Measurements from ENCODE around the gene CCDC86.

The CCDC86 gene

GRCh38 chr11:60831501-60832079, 10.3 kb upstream of the CCDC86 start:
- DNase-seq: peak; percentile 55

DNA sequence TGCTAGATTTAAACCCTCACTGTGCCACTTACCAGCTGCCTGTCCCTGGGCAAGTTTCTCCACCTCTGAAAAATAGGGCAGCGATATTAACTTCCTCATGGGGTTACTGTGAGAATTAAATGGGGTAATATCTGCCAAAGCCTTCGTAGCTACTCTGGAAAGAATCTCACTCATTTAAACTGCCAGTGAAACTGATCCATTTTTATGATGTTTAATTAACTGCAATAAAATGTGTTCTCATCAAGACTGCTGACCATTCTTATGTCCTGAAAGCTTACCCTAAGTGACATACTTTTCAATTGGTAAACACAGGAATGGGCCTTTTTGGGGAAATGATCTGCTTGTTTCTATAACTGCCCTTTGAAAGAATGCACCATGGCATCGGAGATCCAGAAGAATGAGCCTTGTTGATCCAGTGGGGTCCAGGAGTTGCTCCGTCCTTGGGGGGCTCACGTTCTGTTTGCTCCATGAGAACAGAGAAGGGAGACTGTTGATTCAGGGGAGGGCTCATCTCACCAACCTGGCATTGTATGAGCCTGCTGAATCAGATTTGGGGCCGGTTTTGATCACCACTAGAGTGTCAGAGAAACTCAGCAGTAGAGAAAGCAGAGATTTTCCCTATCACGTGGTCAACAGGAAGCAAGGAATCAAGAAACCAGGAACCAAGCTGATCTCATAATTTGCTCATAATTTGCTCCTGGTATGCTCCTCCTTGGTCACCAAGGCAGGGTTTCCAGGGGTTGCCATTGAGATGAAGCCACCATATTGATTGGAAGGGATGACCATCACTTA, 7.0 kb upstream of the CCDC86 start:
- DNase-seq: peak; percentile 46

DNA sequence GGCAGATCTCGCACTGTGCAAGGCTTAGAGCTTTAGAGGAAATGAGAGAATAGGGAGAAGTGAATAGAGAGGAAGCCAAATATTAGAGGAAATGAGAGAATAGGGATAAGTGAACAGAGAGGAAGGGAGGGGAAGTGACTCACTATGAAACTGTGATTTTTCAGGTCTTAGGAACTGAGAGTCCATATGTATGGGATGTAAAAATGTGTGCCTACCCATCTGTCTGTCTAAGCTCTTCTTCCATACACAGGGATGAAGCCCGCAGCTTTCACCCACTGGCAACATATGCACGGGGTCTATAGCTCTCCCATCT, 6.4 kb upstream of the CCDC86 start:
- DNase-seq: peak; percentile 60

DNA sequence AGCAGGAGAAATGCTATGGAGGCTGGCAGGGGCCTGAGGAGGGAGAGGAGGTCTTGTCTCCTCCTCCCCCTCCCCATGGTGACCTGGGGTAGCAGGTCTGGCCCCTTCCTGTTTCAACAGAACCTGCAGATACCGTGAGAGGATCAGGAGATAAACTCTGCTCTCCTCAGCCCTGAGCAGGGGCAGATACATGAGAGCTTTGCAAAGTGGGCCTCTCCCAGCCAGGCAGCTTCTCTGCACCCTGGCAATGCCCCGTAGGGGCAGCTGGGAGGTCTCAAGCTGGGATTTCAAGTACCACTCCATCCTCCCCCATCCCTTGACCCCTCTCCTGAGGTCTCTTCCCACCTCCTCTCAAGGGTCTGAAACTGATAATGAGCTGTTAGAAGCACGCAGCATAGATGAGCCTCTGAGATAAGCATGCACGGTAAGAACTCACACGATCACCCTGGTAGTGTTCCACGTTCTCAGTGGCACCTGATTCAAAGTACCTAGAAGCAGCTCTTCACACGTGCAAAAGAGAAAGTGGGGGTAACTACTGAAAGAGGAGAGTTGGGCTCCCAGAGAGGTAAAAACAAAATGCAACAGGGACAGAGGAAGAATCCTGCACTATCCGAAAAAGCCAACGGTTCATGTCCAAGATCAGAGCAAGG, 4.9 kb upstream of the CCDC86 start:
- no peak for DNase-seq

- peak; percentile 22 for DNase-seq
Measured at GRCh38 chr11:60838132-60838531, 3.8 kb upstream of the CCDC86 start.

- DNase-seq: peak; percentile 85
Measured at GRCh38 chr11:60840470-60841430, 1.2 kb upstream of the CCDC86 start.

DNA sequence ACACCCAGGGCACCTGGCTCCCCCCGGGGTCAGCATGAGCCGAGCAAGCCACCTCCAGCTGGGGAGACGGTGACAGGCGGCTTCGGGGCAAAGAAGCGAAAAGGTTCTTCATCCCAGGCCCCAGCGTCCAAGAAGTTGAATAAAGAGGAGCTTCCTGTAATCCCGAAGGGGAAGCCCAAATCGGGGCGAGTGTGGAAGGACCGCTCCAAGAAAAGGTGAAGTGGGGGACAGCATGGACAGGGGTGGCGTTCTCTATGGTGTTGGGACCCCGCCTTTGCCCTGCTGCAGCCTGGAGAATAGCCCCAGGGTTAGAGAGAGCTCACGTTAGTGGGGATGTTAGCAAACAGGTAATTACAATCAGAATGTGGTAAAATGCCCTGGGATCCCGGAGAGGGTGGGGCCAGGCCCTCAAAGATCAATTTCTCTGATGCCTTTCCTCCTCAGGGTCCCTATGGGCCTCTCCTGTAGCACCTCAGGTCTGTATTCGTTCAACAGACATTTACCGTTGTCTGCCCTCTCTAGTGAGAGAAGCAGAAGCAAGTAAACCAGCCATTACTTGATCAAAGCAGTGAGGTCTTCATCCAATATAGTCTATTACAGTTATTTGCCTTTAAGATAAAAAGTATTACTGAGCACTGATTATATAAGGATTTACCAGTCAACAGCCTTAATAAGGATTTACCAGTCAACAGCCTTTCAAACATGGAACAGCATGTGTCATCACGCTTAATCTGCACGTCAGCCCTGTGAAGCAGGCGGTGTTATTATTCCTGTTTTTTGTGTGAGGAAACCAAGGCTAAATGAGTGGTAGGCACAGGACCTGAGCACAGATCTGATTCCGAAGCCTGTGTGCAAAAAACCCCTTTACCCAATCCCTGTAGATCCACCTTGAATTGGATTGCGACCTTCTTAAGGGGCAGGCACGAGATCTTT, 1.0 kb downstream of the CCDC86 start:
- DNase-seq: peak; percentile 36

DNA sequence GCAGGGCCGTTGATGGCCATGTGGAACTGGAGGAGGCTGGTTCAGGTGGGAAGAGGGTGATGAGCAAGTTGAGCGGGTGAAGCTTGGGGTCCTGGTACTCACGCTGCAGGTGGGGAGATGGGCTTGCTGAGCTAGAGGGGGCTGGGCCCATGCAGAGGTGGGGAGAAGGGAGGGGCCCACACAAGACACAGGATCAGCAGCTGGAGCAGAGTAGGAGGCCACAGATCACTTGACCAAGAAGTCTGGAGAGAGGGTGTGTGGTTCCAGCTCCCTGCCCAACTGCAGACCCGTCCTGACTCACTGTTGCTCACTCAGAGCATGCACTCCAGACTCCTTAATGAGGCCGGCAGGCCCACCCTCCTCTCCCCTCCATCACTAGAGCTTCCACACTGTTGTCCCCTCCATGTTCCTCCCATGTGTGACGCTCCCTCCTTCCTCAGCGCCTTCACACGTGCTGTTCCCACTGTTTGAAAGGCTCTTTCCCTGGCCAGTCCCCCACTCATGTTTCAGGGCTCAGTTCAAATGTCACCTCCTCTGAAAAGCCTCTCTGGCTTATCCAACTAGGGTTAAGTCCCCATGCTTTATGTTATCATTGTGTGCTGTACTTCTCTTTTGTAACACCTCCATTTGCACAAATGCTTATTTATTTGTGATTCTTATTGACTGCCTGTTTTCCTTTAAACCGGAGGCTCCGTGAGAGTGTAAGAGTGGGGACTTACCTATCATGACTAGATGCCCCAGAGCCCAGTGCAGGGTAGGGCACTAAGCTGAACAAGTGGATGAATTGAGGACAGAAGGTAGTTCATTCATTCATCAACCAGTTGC, 2.3 kb downstream of the CCDC86 start:
- DNase-seq: peak; percentile 63

GRCh38 chr11:60844870-60845221, 2.9 kb downstream of the CCDC86 start:
- DNase-seq: no peak

DNA sequence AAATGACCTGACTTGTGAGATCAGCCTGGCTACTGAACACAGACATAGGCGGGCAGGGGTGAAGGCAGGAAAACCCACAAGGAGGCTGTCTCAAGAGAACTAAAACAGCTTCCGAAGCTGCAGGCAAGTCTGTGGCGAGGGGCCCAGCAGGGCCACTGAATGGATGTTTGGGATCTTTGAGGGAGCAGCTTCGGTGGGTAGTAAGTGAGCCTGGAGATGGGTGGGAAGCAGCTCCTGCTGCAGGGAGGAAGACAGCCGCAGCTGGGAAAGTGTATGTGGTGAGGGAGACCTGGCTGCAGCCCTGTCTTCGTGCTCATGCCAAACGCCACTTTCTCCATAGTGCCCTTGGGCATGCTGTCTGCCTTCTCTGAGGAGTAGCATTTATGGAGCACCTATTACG, 3.4 kb downstream of the CCDC86 start:
- no peak for DNase-seq

- no peak for DNase-seq
Measured at GRCh38 chr11:60847281-60847680, 5.4 kb downstream of the CCDC86 start.

DNA sequence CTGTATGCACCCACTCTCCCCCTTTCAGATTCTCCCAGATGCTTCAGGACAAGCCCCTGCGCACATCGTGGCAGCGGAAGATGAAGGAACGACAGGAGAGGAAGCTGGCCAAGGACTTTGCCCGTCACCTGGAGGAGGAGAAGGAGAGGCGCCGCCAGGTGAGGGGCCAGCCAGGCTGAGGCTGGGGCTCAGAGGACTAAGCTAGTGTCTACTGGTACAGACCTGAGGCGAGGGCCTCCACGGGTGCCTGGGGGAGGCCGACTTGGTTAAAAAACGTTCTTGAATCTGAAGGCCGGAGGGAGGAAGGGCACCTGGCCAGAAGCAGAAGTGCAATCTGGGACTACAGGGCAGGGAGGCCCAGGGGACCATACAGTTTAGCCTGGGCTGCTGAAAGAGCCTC, 6.0 kb downstream of the CCDC86 start:
- DNase-seq: no peak

GRCh38 chr11:60848714-60849151, 6.8 kb downstream of the CCDC86 start:
- DNase-seq: no peak

DNA sequence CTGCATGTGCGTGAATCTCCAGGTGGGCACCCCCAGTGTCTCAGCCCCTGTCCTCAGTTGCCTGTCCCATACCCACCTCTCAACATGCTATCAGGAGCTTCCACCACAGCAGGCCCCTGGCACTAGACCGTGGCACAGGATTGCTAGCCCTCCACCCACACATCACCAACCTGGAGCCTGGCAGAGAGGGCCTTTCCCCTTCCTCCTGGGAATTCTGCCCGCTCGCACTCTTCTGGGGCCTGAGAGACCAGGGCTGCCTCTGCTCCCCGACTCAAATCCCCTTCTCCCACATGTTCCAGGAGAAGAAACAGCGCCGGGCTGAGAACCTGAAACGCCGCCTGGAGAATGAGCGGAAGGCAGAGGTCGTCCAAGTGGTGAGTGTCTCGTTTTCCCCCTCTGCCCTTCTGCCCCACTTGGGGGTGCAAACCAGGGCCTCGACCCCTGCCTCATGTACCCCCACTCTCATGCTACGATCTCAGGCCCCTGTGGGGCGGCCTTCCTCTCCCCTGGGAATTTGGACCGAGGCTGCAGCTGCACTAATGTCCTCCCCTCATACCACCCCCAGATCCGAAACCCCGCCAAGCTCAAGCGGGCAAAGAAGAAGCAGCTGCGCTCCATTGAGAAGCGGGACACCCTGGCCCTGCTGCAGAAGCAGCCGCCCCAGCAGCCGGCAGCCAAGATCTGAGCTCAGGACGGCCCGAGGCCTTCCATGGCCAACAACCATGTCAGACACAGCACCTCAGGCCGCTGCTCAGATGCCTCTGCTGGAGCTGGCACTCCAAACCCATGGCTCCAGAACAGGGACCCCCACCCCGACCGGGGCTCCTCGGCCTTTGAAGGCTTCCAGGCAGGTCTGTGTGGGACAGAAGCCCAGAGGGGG, 8.0 kb downstream of the CCDC86 start:
- no peak for DNase-seq

GRCh38 chr11:60851327-60852104, 9.6 kb downstream of the CCDC86 start:
- no peak for DNase-seq

DNA sequence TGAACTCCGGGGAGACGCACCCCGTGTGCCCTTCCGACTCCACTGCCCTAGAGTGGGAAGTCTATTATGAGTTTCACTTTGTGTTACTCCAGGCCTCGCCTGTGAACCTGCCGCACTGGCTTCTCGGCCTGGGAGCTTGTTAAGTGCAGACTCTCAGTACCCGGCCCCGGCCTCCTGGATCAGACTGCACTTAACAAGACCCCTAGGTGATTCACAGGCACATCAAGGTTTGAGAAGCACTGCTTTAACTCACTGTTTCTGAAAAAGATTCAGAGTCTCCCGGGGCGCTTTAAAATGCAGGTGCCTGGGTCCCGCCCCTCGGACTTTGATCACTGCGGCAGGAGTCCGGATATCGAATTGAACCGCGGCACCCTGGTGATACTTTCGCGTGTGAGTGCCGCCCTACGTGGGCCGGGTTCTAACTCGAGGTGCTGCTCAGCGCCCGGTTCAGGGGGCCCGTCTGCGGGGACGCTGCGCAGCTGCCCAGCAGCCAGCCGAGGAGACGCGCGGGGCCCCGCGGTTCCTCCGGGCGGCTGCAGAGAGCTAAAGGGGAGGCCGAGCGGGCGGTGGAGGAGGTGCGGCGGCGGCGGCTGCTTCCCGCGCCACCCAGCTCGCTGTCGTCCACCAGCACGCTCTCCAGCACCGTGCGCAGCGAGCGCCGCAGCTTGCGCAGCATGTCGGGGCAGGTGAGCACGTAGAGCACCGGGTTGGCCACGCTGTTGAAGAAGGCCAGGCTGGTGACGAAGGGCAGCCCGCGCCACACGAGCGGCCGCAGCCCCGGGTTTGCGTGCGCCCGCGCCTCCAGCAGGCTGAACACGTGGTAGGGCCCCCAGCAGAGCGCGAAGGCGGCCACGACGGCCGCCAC, 10.4 kb downstream of the CCDC86 start:
- no peak for DNase-seq

GRCh38 chr11:60852982-60853950, 11.4 kb downstream of the CCDC86 start:
- DNase-seq: no peak

All from HCEC 1CT (cell line).